GM13977 (cell line): ENCODE data around the gene IRX1.
A peak's percentile ranks its signal among the peaks of the same experiment; 100 is the strongest.

ENCODE experiments used
- DNase-seq: peaks from one replicate; pipeline ENCODE4 v3.0.0; 2012; ENCODE audit warnings: low spot score
- in situ Hi-C: fragments of 300-500 bp; cut with MboI; formaldehyde crosslinking; loops from one replicate; pipeline ENCODE4 v1.12.0; 2022; ENCODE audit warnings: low sequenced_read_pairs, low pct_unique_long_range_greater_than_20kb, mixed read lengths, inconsistent platforms; ENCODE audit not compliant: unreplicated experiment
- TF ChIP-seq, protein P1 (sequence below): IDR thresholded peaks from 2 replicates; pipeline ENCODE4 v1.5.1; 2012; ENCODE audit warnings: mild to moderate bottlenecking, control low read depth; ENCODE audit not compliant: insufficient read depth; ENCODE audit errors: extremely low read depth, missing control alignments

IRX1 gene

DNA sequence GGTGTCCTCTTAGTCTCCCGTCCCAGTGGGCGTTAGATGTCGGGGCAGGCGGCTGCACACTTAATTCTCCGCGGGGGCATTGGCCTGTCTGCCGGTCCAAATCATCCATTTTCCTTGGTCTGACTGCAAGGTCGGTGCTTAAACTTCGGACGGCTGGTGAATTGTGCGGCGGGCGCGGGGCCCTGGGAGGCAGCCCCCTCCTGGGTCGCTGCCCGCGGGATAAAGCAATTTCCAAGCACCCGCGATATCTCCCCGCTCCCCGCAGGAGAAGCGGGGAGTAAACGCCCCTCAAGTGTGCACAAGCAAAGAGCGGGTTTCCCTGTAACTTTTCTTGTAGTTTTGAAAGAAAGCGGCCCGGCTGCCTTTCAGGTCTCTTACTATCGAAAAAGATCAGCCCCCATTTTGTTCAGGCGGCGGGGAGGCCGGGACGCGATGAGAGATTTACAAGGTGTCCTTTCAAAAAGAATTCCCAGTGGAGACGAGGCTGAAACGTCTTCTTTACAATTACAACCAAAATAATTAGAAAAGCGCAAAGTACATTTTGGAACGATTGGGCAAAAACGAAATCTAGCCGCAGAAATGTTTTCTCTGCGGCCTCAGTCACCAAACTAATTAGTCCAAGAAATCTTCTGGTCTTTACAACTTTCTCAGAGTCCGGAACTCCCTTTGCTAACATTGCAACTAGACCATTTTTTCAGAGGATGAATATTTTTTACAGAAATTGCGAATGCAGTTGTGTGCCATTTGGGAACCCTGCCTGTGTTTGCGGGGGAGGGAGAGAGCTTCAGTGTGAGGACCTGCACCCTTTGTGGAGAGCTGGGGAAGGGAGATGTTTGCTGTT is 1.8 kb downstream of the IRX1 start:
- in situ Hi-C loops, result no loop called here
- TF ChIP-seq, protein P1, sequence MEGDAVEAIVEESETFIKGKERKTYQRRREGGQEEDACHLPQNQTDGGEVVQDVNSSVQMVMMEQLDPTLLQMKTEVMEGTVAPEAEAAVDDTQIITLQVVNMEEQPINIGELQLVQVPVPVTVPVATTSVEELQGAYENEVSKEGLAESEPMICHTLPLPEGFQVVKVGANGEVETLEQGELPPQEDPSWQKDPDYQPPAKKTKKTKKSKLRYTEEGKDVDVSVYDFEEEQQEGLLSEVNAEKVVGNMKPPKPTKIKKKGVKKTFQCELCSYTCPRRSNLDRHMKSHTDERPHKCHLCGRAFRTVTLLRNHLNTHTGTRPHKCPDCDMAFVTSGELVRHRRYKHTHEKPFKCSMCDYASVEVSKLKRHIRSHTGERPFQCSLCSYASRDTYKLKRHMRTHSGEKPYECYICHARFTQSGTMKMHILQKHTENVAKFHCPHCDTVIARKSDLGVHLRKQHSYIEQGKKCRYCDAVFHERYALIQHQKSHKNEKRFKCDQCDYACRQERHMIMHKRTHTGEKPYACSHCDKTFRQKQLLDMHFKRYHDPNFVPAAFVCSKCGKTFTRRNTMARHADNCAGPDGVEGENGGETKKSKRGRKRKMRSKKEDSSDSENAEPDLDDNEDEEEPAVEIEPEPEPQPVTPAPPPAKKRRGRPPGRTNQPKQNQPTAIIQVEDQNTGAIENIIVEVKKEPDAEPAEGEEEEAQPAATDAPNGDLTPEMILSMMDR, result no peak
- DNase-seq, result peak; percentile 14

GRCh38 chr5:3598207-3598606 is 2.6 kb downstream of the IRX1 start:
- DNase-seq, result peak; percentile 6
- TF ChIP-seq, protein P1, result no peak
- in situ Hi-C loops, result no loop called here

GRCh38 chr5:3598769-3599211 is 3.2 kb downstream of the IRX1 start:
- DNase-seq, result peak; percentile 19
- TF ChIP-seq, protein P1, result no peak
- in situ Hi-C loops, result no loop called here

DNA sequence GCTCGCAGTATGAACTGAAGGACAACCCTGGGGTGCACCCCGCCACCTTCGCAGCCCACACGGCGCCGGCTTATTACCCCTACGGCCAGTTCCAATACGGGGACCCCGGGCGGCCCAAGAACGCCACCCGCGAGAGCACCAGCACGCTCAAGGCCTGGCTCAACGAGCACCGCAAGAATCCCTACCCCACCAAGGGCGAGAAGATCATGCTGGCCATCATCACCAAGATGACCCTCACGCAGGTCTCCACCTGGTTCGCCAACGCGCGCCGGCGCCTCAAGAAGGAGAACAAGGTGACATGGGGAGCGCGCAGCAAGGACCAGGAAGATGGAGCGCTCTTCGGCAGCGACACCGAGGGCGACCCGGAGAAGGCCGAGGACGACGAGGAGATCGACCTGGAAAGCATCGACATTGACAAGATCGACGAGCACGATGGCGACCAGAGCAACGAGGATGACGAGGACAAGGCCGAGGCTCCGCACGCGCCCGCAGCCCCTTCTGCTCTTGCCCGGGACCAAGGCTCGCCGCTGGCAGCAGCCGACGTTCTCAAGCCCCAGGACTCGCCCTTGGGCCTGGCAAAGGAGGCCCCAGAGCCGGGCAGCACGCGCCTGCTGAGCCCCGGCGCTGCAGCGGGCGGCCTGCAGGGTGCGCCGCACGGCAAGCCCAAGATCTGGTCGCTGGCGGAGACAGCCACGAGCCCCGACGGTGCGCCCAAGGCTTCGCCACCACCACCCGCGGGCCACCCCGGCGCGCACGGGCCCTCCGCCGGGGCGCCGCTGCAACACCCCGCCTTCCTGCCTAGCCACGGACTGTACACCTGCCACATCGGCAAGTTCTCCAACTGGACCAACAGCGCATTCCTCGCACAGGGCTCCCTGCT is 3.8 kb downstream of the IRX1 start:
- TF ChIP-seq, protein P1, result no peak
- DNase-seq, result peak; percentile 24
- in situ Hi-C loops, result no loop called here

- in situ Hi-C loops, result no loop called here
- TF ChIP-seq, protein P1, result no peak
- peak; percentile 23 for DNase-seq
Observed at GRCh38 chr5:3600106-3601060, 4.8 kb downstream of the IRX1 start.
